DMS 273 (cell line): ENCODE results near the gene AK4.

Experiments
- DNase-seq: peaks from one replicate; lab custom pipeline; 2025; ENCODE audit not compliant: unreplicated experiment; lab: John Stamatoyannopoulos, UW

Gene AK4

GRCh38 chr1:65269612-65270011 lies 121.6 kb downstream of the AK4 start:
- no peak for DNase-seq

GRCh38 chr1:65276197-65276939 lies 128.4 kb downstream of the AK4 start:
- DNase-seq = no peak

- DNase-seq = no peak
These were observed 129.8 kb downstream of the AK4 start for GRCh38 chr1:65277605-65278347.

- no peak for DNase-seq
These were observed 130.5 kb downstream of the AK4 start for GRCh38 chr1:65278376-65279069.

- no peak for DNase-seq
These were observed 131.2 kb downstream of the AK4 start for GRCh38 chr1:65279070-65279779.
